Stimulated activated CD4-positive, alpha-beta T cell treated with anti-CD3 and anti-CD28 coated beads, Interleukin-4, amount 100 ng/mL, for 24 hours (primary cell): Measurements from ENCODE around the gene CFAP91.

Experiments
- DNase-seq: peaks from one replicate; pipeline ENCODE4 v3.0.0-alpha.2; 2020

Gene CFAP91

DNA sequence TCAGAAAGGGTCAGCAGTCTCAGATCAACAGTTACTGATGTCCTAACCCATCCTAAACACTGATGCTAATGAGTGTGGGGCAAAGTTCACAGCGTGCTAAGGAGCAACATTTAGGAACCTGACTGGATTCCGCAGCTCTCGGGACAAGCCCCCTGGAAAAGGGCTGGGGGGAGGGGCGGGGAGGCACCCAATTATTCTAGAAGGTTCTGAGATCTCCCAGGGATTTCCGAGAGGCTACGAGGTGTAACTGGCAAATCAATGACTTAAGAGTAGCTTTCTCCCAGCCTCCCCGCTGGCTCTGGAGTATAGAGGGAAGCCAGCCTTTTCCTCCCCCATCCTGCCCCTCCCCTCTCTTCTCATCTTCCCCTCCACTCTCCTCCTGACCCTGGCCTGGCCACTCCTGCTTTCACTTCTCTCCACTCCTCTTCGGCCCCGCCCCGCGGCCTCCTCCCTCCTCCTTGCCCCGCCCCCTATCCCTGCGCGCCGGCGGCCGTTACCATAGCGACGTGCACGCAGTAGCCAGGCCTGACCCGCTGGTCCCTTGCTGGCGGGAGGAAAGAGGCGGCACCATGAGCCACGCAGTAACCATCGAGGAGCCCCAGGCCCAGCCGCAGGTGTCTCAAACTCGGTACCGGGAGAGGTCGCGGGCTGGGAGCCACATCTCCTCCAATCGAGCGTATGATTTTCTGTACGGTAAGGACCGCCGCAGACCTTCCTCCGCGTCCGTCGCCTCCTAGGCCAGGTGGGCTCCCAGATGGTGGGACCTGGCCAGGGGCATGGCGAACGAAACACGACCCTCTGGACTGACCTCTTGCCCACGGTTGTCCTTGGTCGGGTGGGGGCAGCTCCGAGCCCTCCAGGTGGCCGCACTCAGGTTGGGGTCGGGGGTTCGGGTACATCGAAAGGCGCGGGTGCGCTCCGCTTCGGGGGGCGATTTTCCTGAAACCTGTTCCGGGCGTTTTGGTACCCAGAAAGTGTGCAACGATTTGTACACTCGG is at the start of gene CFAP91:
TSS of gene CFAP91 (plus strand) at position 493 of the 998 bp plus-strand sequence. CDS start at position 570, 77 bp downstream.
- peak; percentile 80 for DNase-seq

DNA sequence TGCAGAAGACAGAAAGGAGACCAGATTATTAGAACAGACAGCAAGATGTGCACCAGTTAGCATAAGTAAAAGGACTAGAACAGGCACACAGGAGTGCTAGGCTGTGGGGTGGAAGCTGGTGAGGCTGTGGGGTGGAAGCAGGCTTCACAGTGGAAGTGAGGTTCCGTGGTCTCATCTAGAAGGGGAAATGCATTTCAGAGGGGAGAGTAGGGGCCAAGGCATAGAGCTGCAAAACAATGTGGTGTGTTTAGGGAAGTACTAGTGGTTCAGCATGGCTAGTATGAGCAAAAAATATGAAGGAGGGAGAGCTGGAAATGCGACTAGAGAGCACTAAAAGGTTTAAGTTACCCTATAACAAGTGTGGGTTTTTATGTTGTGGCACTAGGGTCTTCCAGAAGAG is 48.9 kb upstream of the CFAP91 start:
- DNase-seq: no peak

DNA sequence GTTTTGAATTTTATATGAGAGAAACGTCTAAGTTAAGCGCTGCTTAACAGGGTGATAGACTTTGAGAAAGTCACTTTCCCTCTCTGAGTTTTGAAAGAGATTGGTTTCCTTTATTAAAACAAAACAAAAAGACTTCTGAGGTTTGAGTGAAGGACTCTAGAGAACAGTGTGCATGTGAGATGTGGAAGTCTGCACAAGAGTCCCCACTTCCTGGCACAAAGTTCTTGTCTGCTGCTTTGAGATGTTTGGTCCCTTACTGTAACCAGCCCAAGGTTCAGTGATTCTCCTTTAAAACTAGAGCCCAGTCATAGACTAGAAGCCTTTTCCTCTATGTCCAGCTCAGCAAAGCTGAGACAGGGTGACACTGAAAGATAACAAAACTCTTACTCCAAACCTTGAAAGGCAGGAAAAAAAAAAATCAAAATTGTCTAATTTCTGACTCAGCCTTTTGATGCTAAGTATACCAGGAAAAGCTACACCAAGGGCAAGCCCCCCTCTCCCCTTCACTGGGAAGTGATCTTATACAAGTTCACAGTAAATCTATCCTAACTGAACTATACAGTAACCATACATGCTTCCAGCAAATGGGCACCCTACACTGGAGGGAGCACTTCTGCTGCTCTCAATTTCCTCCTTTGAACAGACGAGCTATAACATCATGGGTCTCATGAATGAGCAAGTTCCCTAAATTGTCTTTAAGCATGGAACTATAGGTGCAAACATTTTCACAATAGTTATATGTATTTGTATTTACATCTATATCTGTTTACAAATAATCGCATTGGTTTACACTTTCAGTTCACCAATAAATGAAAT is 44.7 kb upstream of the CFAP91 start:
- no peak for DNase-seq

DNA sequence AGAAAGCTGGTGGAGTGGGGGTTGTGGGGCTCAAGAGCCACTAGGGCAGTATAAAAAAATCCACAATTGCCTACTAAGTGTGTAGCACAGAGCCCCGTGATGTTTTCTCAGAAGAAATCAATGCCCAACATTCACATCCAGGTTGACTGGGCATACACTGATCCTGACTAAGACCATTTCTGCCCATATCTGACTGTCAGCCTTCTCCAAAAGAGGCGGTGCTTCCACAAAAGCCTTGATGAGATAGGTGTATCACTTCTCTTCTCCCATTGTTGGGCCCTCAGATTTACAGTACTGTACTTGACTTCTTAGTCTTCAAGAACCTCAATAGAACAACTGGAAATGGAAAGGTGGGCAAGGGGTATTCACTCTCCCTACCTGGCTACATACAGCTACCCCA is 43.8 kb upstream of the CFAP91 start:
- DNase-seq: no peak

DNA sequence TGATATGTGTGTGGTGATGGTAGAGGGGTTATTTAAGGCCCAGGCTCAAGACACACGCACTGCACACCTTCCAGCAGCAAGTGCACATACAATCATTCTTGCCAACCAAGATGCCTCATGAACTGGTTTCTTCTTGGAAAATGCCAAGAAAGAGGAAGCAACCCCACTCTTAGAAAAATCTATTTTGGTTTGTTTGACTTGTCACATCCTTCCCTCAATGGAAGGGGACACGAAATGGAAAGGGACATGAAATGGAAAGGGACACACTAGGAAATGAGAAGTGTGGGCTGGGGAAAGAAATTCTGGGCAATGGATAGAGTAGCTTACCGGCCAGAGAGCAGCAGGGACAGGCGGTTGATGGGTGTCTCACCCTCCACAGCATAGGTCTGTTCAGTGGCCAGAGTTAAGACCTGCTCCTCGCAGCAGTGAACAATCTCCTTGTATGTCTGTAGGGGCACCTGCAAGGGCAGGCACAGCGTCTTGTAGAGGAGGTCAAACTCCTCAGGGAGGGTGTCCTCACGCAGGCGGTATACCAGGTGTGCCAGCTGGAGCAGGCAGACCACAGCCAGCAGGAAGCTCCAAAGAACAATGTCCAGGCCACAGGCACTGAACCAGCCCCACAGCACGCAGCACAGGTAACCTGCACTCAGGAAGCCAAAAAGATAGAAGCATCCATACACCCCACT is 43.1 kb upstream of the CFAP91 start:
- DNase-seq: no peak

DNA sequence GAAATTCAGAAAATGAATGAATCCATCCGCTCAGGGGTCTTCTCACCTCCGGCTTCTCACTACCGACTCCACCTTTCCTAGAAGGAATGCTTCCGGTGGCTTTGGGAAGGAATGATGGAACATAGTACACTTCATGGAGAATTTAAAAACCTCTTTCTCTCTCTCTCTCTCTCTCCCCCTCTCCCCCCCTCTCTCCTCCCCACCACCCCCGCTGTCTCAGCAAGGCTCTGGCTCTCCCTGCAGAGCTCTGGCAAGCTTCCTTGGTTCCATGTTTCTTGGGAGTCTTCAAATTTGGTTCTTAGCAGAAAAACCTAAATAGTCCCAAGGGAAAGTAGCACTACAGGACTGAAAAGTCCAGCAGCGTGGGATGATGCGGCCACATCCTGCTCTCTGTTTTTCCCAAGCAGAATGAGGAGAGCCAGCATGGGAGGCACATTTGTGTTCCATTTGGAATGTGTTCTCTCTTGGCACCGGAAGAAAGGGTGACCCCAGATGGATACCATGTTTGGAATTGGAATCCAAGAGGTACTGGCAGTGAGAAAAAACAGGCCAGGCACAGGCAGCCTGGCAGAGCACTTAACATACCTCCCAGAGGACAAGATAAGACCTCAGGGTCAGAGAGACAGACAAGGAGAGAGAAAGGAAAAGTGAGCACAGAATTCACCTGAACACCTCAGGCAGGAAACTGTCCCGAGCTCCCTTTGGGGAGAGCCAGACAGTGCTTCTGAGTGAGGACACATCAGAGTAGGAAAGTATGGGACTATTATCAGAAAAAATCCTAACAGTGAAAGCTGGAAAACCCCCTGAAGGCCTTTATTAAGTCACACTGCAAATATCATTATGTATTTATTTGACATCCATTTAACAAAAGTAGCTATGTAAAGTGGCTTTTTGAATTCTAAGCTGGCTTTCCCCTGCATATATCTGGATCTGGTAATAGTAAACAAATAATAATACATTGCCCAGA is 42.1 kb upstream of the CFAP91 start, which contains the start of gene POPDC2:
TSS of gene POPDC2 (minus strand) at position 116 of the 967 bp plus-strand sequence. CDS start 166 bp downstream, outside the sequence.
- DNase-seq: no peak

DNA sequence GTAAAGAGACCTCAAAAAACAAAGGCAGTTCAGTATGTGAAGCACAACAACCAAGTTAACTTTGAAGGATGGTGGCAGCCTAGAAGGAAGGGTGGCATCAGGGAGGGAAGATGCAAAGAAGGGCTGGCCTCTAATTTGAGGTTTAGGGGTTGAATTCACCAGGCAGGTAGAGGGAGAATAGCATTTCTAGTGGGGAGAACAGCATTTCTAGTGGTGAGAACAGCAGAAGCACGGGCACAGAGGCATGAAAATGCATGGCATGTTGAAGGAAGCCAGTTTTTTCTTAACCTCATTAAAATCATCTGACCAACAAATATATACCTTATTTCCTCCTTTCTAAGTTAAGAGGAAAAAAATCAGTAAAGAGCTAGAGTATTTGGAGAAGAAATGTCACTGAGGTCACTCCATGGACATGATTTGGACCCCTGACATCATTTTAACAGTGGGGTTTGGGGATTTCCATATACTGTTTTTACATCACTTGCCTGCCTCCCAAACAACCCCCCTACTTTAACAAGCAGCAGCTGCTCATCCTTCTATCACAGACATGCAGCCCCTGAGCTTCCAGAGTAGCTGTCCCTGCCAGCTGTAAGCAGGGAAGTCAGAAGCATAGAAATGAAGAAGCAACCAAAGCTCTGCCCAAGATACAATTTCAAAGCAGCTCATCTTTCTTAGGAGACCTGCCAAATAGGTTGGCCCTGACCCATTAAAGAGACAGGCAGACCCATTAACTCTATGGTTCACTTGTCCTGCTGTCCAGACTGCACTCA is 40.0 kb upstream of the CFAP91 start:
- DNase-seq: no peak

DNA sequence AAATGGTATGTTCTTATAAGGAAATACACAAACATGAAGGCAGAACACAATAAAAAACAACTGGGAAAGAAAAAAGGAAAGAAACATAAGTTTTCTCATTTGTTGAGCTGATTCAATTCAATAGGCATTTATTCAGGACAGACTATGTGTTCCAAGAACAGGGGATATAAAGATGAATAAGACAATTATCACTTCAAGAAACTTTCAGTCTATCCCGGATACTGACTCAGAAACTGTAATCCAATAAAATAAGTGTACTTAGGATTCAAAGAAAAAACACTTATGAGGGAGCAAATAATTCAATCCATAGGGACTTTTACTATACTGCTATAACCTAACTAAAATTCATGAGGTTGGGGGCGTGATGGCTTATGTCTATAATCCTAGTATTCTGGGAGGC is 38.9 kb upstream of the CFAP91 start:
- no peak for DNase-seq

DNA sequence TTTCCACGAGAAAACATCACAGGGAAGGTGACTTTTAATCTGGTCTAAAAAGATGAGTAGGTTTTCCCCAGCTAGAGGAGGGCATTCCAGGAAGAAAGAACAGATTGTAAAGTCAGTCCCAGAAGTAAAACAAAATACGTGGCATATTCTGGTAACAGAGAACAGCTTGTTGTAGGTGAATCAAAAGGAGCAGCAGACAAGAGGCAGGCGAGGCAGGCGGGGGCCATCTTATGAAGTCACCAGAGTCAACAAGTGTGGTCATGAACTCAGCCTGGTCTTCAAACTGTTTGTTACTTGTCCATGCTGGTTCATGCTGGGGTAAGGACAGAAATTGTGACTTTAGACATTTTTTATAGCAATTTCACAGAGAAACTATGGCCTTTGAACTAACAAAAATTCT is 38.5 kb upstream of the CFAP91 start:
- DNase-seq: no peak

DNA sequence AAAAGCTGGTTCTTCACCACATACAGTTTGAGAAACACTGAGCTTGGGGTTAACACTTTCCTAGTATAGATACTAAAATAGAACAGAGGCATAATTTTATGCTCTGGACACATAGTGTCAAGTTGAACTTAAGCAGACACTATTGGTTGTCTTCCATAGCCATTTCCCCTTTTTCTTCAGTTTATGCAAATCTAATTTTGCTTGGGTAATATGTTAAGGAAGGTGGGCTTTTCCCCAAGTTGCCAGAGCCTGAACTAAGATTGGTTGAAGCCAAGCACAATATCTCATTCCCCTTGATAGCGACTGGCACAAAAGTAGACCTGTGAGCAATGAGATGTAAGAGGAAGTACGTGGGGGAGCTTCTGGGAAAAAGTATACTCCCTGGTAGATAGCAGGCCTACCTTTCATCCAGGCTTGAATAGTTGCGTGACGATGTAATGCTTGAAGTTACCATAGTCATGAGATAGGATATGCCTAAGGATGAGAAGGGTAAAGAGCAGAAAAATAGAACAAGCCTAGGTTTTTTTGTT is 37.9 kb upstream of the CFAP91 start:
- no peak for DNase-seq

DNA sequence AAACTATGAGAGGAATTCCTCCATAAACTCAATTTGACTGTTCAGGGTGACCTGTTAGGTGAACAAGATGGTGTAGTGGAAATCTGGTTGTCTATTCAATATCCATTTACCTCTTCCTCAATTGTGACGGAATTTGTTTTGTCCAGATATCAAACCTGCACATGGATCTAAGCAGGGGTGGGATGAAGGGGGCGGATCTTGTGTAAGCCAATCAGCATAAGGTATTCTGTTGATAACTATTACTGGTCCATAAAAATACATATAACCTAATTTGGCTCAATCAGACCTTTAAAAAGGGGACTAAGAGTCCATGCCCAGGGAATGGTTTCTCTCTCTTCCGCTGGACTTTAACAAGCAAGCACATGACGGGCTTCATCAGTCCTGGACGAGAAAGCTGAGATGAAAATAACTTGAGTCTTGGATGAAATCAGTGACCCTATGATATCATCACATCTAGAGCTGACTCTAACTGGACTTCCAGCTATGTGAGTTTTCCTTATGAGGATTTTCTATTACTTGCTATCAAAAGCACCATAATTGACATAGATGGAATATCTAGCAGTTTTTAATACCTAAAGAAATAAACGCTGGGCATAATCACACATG is 36.8 kb upstream of the CFAP91 start:
- DNase-seq: no peak

DNA sequence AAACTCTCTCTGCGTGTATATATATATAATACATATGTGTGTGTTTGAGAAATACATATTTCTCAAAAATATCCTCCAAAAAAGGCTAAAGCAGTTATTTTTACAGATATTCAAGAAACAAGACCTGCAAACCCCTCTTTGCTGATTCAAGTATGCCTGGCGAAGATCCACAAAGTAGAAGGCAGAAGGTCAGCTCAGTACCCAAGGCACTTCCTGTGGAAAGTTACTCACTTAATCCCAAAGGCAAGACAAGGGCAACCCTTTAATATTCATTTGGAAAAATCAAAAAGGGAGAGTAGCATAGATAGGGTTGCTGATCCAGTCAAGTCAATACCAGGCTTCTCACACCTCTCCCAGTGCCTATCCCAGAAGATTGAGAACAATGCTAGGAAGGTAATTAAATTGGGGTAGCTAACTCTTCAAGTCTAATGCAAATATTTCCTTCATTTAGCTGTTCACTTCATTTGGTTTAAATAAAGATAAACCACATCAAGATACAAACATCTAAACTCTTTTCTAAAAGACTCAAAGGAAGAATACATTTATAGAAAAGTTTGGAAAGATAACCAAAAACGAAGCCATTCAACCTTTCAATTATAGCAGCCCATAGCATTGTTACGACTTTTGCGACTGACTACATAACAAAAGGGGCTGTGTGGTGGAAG is 32.8 kb upstream of the CFAP91 start:
- DNase-seq: no peak

DNA sequence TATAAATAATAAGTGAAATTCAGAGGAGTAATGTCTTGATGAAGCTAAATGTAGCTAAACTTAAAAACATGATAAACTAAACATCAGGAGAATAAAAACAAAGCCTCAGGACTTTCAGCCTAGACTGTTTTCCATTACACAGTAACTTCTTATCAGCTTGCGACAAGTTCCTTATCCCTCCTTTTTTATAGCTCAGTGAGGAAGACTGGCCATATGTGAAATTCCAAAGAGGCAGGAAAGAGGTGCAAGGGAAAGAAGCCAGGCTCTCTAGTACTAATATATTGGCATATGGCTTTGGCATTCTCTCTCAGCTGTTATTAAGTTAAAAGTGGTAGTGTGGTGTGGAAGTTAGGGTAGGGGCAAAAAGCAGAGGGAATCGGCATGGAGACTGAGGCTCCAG is 30.0 kb upstream of the CFAP91 start:
- no peak for DNase-seq

DNA sequence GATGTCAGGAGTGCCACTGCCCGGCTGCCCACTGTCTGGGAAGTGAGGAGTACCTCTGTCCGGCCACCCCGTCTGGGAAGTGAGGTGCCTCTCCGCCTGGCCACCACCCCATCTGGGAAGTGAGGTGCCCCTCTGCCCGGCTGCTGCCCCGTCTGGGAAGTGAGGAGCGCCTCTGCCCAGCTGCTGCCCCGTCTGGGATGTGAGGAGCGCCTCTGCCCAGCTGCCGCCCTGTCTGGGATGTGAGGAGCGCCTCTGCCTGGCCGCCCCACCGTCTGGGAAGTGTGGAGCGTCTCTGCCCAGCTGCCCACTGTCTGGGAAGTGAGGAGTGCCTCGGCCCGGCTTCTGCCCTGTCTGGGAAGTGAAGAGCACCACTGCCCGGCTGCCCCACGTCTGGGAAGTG is 28.9 kb upstream of the CFAP91 start:
- DNase-seq: no peak

DNA sequence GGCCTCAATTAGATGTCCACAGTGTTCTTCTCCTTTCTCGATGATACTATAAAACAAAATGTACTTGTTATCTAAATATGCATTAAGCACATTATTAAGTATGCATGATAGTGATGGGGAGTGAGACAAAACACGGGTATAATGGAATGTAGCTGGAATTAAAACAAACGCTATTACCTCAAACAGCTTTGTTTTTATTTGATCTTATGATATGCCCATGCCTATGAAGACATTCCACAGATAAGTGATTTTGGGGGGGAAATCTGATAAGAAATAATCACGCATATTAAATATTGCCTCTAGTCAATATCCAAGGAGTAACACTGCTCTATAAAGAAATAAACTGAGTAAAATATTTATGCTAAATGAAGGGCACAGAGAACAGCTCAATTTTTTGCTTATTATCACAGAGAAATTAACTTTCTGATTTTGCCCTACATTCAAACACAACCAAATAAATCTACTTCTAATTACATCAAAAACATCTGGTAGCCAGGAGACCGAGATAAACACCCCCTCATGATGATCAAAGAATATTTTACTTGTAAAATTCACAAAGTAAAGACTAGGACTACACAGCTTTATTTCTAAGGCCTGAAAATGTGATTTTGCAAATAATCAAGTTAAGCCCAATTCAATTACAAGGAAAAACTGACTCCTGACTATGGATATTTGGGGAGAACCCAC is 27.5 kb upstream of the CFAP91 start:
- no peak for DNase-seq

DNA sequence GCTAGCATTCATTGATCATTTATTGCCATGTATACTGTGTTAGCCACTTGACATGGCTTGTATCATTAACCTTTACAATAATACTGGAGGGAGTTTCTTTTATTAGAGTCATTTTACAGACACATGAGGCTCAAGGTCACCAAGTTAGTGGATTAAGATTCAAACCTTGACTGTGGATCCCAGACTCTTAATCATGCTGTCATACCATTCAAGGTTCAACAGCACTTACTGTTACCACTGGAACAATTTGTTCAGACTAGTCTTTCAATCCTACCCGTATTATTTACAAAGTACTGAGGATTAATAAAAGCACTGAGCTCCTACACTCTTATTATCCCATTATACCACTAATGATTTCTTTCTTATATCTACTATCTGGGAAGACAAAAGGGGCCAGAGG is 26.8 kb upstream of the CFAP91 start:
- DNase-seq: no peak

DNA sequence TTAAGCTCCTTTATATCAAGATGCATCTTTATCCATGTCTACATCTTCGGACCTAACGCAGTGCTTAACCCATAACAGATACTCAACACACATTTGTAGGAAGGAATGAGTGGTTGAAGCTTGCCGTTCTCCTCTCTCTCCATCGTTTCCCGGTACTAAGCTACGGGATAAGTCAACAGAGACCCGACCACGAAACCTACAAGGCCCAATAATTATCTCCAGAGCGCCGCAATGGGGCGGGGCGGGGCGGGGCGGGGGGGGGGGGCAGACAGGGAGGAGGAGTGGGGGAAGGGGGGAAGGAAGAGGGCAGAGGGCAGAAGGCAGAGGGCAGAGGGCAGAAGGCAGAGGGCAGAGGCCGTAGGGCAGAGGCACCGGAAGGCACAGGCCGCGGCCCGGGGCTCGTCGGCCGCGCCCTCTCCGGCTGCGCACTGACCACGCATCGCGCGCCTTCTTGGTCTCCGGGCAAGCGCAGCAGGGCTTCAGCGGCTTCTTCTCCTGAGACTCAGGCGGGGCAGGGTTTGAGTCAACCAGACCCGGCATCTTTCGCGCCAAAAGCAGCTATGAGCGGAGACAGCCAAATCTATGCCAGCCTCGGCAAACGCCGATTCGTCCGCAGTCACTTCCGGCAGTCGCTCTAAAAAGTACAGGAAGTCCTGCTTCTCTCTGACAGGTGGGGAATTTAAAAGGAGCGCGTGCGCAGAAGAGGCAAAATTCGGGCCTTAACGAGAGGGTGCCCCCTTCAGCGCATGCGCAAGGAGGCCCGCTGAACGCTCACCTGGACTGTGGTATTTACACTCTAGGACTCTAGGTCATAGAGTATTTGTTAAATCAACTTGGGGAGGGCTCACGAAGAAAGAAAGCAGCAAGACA is 25.8 kb upstream of the CFAP91 start, which contains the start of gene COX17:
TSS of gene COX17 (minus strand) at position 636 of the 870 bp plus-strand sequence. CDS start at position 540, 96 bp downstream.
- DNase-seq: peak; percentile 96

DNA sequence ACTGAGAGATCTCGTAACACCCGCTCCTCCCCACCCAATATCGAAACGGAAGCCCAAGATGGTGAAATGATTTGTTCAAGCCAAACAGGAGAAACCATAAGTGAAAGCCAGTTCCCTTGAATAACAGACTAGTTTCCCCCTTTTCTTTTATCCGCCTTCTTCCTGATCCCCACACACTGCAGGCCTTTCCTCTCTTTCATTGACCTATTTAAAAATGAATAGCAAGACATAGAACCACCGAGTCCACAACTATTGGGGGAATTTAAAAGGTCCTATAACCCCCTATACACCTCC is 25.2 kb upstream of the CFAP91 start:
- DNase-seq: no peak
